B cell (primary cell): Measurements from ENCODE around the gene SORL1-AS1.

Source experiments
- CTCF ChIP-seq: fragments of 200-600 bp; IDR thresholded peaks from one replicate; pipeline ENCODE4 v1.8.0; 2022; ENCODE audit warnings: antibody characterized with exemption, mild to moderate bottlenecking
- EZH2 ChIP-seq: IDR thresholded peaks from 2 replicates; pipeline ENCODE4 v1.6.1; 2012; ENCODE audit warnings: borderline replicate concordance, low read depth, mild to moderate bottlenecking, moderate library complexity, low read length; ENCODE audit not compliant: insufficient read depth, poor library complexity, severe bottlenecking

- no peak for TF ChIP-seq CTCF
- no peak for TF ChIP-seq EZH2
These were observed 11.0 kb upstream of the SORL1-AS1 start for GRCh38 chr11:121463689-121464335.
